ENCODE measurements around the gene TUBAL3.
"Not testable (repeated sequence)": the region's sequence is repeated elsewhere in the genome, so short reads cannot be mapped to it uniquely, and the experiment has no call there.

The TUBAL3 gene

GRCh38 chr10:5381187-5381586, 23.4 kb downstream of the TUBAL3 start:
- no peak for DNase-seq

DNA sequence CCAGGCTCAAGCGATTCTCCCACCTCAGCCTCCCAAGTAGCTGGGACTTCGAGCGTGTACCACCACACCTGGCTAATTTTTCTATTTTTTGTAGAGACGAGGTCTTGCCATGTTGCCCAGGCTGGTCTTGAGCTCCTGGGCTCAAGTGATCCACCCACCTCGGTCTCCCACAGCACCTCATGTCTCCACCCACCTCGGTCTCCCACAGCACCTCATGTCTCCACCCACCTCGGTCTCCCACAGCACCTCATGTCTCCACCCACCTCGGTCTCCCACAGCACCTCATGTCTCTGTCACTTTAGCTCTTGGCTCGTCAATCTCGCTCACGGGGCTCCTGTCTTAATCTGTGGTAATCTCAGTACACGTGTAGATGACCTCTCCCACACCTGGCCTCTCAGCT, 24.2 kb downstream of the TUBAL3 start:
- DNase-seq = not testable (repeated sequence)

GRCh38 chr10:5379202-5379601, 25.4 kb downstream of the TUBAL3 start:
- DNase-seq = not testable (repeated sequence)

GRCh38 chr10:5376450-5376849, 28.2 kb downstream of the TUBAL3 start:
- DNase-seq = no peak

DNA sequence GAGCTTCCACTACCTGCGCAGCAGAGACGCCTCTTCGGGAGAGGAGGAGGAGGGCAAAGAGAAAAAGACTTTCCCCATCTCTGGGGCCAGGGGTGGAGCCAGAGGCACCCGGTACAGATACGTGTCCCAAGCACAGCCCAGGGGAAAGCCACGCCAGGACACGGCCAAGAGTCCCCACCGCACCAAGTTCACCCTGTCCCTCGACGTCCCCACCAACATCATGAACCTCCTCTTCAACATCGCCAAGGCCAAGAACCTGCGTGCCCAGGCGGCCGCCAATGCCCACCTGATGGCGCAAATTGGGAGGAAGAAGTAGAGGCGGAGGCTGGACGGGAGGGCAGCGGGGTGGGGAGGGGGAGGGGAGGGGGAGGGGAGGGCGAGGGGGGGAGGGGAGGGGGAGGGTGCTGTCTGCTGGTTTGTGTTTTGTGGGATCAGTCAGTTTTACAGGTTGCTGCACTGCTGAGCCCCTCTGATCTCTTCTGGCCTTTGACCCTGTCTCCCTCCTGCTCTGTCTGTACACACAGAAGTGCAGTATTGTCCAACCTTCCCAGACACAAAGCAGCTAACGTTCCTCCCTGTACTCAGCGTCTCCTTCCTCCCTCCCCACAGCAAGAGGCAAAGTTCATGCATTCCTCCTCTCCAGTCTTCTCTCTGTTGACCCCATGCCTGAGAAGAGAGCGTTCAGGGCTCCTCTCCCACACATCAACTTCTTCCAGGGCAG, 30.6 kb downstream of the TUBAL3 start:
- DNase-seq = no peak

DNA sequence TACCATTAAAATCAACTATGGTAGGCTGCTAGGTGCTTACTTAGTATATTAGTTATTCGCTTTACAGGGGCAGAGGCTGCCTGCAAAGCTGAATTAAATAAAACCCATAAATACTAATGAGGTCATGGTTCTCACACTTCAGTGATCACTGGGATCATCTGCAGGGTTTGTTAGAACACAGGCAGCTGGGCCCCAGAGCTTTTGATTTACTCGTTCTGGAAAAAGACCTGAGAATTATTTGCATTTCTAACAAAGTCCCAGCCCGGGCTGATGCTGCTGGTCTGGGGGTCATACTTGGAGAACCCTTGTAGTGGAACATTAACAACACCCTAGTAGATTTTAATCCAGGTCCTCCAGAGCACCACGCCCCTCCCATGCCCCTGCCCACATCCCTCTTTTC, 31.3 kb downstream of the TUBAL3 start:
- no peak for DNase-seq

DNA sequence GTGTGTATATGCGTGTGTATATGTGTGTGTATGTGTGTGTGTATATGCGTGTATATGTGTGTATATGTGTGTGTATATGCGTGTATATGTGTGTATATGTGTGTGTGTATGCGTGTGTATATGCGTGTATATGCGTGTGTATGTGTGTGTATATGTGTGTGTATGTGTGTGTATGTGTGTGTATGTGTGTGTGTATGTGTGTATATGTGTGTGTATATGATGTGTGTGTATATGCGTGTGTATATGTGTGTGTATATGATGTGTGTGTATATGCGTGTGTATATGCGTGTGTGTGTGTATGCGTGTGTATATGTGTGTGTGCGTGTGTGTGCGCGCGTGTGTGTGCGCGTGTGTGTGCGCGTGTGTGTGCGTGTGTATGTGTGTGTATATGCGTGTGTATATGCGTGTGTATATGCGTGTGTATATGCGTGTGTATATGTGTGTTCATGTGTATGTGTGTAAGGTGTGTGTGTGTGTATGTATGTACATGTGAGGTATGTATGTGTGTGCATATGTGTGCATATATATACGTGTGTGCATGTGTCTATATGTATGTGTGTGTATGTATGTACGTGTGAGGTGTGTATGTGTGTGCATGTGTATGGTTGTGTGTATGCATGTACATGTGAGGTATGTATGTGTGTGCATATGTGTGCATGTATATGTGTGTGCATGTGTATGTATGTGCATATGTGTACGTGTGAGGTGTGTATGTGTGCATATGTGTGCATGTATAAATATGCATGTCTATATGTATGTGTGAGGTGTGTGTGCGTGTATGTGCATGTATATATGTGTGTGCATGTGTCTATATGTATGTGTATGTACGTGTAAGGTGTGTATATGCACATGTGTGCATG, 33.9 kb downstream of the TUBAL3 start:
- no peak for DNase-seq

DNA sequence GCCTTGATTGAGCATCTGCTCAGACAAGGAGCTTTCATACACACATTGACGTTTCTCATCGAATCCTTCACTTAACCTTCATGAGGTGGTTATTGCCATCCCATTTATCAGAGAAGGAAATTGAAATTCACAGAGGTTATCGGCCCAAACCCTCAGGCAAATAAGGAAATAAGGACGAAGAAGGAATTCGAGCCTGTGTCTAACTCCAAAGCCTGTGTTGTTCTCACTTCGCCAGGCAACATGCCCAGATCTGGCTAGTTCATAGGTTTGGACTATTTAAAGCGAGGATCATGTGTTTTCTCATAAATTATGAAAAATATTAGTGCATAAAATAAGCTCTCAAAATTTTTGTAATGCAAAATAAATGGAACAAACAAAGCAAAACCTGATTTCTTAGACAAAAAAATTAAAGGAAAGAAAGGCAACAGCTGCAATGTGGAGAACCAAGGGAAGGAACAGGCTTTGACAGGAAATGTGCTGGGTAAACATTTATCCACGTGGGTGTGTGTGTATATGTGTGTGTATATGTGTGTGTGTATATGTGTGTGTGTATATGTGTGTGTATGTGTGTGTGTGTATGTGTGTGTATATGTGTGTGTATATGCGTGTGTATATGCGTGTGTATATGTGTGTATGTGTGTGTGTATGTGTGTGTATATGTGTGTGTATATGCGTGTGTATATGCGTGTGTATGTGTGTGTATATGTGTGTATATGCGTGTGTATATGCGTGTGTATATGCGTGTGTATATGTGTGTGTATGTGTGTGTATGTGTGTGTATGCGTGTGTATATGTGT, 35.1 kb downstream of the TUBAL3 start:
- DNase-seq = no peak

DNA sequence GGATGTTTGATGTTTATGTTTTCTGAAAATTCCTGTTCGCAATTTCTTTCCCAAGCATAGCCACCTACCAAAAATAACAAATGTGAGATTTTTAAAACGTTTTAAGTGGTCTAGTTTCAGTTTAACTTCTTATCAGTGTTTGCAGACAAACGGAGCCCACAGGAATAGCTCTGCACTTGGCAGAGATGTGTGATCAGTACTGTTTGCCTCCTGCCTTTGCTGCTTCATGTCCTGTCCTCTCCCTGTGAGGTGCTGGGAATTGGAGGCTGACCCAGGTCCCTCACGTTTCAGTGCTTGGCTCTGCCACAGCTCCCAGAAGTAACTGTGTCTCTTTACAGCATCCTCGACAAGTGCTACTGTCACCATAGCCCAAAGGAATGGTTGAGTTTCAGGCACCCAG, 38.7 kb downstream of the TUBAL3 start:
- DNase-seq = no peak

- DNase-seq = no peak
These were observed 39.7 kb downstream of the TUBAL3 start, which contains the start of gene UCN3 for GRCh38 chr10:5364890-5365338. UCN3 (plus strand) TSS chr10:5364966; CDS start chr10:5373721, 8,755 bp downstream.

DNA sequence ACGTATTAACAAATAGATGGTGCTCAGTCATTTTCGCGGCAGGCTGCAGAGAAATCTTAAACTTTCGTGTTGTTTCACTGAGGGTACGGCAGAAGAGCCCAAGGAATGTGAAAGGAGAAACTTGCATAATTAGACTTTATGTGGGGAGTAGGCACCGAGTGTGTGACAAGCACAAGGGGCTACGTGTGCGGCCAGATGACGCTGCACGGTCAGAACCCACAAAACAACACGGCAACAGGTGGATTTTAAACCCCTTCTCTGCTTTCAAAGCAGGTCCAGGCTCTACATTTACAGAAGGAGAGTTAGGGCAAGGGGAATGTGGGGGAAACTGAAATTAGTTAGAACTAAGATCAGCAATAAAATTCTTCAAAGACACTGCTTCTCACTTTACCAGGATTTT, 40.3 kb downstream of the TUBAL3 start:
- DNase-seq = no peak

DNA sequence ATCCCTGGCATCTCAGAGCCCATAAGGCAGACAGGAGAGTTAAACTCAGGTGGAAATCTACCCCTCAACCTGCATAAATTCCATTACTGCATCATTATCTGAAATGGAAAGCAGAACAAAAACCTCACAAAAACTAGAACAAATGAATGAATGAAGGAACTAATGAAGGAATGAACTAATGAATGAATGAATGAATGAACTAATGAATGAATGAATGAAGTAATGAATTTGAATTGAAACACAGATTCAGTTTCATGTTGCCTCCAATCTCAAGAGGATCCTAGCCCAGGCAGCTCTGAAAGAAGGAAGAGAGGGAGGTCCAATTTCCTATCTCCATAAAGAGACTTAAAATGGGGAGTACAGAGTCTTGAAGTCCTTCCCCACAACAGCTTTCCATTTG, 41.8 kb downstream of the TUBAL3 start:
- DNase-seq = no peak

DNA sequence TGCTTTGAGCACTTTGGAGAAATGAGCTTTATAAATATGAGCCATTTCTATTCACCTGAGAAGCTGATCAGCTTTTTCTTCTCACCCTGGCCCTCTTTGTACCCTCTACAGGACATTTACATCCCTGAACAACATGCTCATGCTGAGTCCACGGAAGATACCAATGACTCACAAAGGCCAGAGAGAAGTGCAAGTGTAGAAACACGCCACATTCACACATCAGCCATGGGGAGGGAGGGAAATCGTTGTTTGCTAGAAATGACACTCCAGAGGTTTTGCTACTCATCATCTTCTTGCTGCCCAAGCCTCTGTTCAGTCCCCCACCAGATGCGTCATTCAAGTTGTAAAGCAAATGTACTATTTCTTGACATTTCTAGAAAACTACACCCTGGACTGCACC, 42.7 kb downstream of the TUBAL3 start:
- DNase-seq = no peak

DNA sequence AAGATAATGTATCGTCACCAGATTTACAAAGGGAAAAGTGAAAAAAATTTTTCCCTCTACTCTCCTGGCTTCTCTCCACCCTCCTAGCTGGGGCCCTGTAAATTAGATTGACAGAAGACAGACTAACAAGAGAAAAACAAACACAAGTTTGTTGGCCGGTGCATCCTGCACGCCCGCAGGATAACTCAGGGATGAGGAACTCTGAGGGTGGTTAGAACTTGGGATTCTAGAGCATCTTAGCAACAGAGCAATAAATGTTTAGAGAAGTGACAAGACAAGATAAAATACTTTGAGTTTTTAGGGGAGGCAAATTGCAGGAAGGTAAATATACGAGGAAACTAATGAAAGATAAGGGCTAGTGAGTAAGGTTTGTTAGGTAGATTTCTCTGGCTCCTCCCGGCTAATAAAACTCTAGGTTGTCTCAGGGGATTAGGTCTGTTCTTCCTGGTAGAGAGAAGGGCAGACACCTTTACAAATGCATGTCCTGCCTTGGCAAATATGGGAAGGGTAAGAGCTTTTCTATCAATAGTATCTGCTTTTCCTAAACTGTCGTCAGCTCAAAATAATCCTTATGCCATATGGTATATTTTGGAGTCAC, 44.2 kb downstream of the TUBAL3 start:
- no peak for DNase-seq

DNA sequence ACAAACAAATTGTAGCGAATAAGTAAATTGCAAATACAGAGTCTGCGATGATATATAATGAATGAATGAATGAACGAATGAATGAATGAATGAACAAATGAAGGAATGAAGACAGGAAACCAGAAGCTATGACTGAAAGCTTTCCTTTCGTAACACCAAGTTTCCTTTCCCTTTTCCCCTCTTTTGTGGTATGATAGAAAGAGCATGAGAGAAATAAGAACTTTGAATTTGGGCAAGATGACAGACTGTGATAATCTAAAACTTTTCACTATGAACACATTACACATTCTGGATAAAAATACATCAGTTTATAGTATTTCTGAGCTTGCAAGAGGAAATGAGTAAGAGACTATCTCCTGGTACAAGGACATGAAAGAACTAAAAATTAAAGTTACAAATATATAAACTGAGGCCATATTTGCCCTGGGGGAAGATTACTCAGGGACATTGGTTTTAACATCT, 48.3 kb downstream of the TUBAL3 start:
- no peak for DNase-seq

- DNase-seq = no peak
These were observed 48.9 kb downstream of the TUBAL3 start for GRCh38 chr10:5355594-5356301.

DNA sequence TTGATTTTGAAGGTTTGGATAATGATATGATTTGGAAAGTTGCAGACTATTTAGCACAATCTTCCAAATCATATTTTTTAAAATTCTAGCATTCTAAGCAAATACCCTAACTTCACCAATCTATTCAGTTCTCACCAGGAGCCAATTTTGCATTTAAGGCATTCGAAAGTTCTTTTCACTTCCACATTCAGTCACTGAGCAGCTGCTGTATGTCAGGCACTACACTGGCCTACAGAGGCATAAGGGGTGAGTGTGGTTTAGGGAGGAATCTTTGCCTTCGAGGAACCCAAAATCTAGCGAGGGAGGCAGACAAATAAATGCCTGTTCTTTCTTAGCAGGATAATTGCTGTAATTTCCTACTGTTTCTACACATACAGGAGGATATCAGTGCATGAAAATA, 50.6 kb downstream of the TUBAL3 start:
- DNase-seq = no peak

DNA sequence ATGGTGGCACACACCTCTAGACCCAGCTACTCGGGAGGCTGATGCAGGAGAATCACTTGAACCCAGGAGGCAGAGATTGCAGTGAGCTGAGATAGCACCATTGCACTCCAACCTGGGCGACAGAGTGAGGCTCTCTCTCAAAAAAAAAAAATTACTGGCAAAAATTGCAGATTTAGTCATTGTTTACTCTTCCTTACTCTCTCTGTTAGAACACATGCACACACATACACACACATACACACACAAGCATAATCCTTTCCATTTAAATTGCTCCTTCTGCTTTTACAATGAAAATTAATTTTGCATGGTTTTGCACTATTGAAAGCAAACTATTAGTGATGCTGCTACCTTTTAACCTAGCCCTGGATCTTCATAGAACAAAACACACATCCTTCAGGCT, 55.3 kb downstream of the TUBAL3 start:
- no peak for DNase-seq

GRCh38 chr10:5346881-5347280, 57.7 kb downstream of the TUBAL3 start:
- DNase-seq = no peak

DNA sequence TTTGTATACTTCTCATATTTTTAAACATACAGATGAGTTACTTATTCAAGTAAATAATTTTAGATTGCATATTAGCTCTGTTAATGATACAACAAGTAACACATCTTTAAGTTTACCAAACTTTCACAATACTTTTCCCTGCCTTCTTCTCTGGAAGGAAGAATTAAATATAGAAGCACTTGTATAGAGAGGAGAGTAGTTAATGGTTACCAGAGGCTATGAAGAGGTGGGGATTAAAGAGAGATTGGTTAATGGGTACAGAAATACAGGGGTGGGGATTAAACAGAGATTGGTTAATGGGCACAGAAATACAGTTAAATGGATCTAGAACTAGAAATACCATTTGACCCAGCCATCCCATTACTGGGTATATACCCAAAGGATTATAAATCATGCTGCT, 59.9 kb downstream of the TUBAL3 start:
- DNase-seq = no peak

- DNase-seq = no peak
These were observed 60.6 kb downstream of the TUBAL3 start for GRCh38 chr10:5343979-5344378.
